ENCODE data around the gene RHOBTB3. TPM values are rescaled to one million over a fixed set of nuclear protein-coding genes. Genes with fewer than 3 reads are reported as not detected.
A peak's percentile ranks its signal among the peaks of the same experiment; 100 is the strongest.

Gene RHOBTB3
- total RNA-seq, 1 donor from 2014 or later = 79.7 TPM

DNA sequence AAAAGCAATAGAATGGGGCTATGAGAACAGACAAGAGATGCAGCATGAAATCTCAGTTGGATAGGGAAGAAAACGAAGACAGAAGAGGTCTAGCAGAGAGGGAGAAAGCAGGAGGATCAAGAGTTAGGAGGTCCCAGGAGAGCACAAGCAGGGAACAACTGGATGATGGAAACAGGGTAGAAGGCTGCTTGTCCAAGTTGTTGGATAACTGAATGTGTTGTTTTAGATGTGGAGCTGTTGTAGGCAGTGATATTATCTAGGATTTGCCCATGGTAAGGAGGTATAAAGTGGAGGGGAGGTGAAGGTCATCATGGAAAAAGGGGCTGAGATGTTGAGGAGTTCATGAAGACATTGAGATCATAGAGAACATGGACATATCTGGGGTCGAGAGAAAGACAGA, 12.4 kb upstream of the RHOBTB3 start:
- peaks cover 32% of the 10 kb centered on the region for H3K4me1 ChIP-seq
- no peaks in the 10 kb centered on the region for H3K9me3 ChIP-seq (replicated peaks)
- intact Hi-C loops (cut with micrococcal nuclease) = no loop called here
- TF ChIP-seq, protein P1, sequence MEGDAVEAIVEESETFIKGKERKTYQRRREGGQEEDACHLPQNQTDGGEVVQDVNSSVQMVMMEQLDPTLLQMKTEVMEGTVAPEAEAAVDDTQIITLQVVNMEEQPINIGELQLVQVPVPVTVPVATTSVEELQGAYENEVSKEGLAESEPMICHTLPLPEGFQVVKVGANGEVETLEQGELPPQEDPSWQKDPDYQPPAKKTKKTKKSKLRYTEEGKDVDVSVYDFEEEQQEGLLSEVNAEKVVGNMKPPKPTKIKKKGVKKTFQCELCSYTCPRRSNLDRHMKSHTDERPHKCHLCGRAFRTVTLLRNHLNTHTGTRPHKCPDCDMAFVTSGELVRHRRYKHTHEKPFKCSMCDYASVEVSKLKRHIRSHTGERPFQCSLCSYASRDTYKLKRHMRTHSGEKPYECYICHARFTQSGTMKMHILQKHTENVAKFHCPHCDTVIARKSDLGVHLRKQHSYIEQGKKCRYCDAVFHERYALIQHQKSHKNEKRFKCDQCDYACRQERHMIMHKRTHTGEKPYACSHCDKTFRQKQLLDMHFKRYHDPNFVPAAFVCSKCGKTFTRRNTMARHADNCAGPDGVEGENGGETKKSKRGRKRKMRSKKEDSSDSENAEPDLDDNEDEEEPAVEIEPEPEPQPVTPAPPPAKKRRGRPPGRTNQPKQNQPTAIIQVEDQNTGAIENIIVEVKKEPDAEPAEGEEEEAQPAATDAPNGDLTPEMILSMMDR (IDR thresholded peaks at IDR 0.05; ENCODE audit: borderline replicate concordance) = no peak
- no peak overlapping the region for H3K27ac ChIP-seq (replicated peaks)
- no peak overlapping the region for H3K4me3 ChIP-seq
- no peaks in the 10 kb centered on the region for H3K27me3 ChIP-seq (ENCODE audit: low read depth)
- no peak for DNase-seq
- H3K36me3 ChIP-seq = no peaks in the 10 kb centered on the region

DNA sequence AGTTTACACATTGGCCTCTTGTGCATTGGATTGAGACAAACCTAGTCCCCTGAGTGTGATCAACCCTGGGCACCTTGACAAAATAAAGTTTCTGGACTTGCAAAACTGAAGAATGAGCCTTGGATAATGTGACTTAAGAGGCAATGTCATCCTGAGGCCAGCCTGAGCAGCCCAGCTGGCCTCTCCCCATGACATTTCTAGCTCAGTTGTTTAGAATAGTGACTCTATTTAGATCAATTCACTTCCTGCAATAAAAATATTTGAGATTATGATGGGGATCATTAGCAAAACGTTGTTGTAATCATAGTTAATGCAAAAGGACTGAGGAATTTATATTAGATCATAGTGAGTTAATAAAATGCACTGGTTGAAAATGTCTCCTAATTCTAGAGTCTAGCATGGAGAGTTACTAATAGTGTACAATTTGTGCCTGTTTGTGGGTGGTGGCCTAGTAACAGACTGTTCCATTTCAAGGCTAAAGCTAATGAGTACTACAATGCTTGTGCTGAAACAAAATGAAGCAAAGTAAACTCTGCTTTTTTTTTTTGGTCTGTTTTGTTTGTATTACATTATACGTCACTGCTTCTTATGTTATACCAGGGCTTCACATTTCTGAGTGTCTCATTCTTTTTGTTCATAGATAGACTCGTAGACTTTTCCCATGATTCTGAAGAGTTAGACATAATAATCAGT, 10.9 kb upstream of the RHOBTB3 start:
- H3K4me1 ChIP-seq = peaks cover 41% of the 10 kb centered on the region
- H3K27ac ChIP-seq (replicated peaks) = peak overlapping the region; percentile 51

DNA sequence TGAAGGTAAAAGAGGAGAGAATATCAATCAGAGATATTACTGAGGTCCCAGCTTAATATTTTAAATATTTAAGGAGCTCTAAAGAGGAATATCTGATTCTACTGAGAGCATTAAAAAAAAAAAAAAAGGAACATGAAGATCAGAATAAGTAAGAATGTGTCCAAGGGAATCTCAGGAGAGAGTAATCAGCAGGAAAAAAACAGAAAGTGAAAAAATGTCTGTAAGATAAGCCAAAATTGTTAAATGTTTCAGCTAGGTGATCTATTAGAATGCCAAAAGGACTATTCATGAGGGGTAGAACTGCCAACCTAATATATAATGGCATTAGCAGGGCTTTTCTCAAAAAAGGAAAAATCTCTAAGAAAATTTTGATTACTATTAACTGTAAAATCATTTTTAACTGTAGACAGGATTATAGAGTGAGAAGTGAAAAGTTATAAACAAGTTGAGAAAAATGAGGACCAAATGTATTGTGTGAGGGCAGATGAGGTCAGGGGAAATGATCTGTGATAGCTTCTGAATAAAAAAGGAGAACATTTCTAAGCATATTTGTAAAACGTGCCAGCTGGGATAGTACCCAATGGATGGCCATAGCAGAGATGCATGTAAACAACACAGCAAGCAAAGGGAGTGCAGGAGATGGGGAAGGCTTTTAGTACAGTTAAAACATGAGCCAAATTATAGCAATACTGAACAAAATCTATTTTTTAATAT, 9.4 kb upstream of the RHOBTB3 start:
- no peak for DNase-seq
- Histone ChIP-seq H3K4me3 (no peak overlapping the region), H3K36me3 (no peaks in the 10 kb centered on the region), H3K9me3 (replicated peaks) (no peaks in the 10 kb centered on the region), H3K27ac (replicated peaks) (peak overlapping the region; percentile 51), H3K27me3 (ENCODE audit: low read depth) (no peaks in the 10 kb centered on the region), H3K4me1 (peaks cover 53% of the 10 kb centered on the region)
- TF ChIP-seq, protein P1 (IDR thresholded peaks at IDR 0.05; ENCODE audit: borderline replicate concordance) = no peak
- intact Hi-C loops (cut with micrococcal nuclease) = no loop called here

More for the DNA sequence above, 10.9 kb upstream of the RHOBTB3 start:
- intact Hi-C loops (cut with micrococcal nuclease) = no loop called here
- Histone ChIP-seq H3K9me3 (replicated peaks) (no peaks in the 10 kb centered on the region), H3K27me3 (ENCODE audit: low read depth) (no peaks in the 10 kb centered on the region), H3K36me3 (no peaks in the 10 kb centered on the region), H3K4me3 (no peak overlapping the region)
- TF ChIP-seq, protein P1 (IDR thresholded peaks at IDR 0.05; ENCODE audit: borderline replicate concordance) = no peak
- DNase-seq = no peak

DNA sequence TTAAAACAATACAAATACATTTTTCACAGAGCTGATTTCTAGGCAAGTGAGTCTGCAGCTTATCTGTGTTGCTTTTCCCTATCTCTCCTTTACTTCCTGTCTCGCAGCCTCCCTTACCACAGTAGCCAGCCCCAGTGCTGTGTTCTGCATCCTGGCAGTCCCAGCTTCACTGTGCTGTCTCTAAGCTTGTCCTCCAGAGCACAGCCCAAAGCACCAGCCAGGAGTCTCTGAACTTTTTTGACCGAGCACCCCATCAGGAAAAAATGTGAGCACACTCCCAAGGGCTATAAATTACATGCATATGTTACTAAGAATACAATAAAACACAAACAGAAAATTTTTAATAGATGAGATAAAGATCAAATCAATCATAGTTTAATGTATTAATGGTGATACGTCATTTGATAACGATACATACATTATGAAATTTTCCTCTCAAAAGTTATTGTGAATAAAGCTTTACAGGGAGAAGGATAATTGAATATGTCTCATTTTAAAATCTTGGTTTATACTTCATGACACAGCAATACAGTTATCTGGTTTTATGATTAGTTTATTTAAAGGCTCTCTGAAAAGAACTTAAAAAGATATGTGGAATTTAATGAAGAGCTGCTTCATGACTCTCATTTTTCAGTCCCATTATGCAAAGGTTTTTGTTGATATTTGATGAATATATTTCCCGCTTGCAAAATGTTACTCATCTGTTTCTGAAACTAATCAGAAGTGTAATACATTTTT, 7.3 kb upstream of the RHOBTB3 start:
- intact Hi-C loops (cut with micrococcal nuclease) = no loop called here
- DNase-seq = peak; percentile 41
- TF ChIP-seq, protein P1 (IDR thresholded peaks at IDR 0.05; ENCODE audit: borderline replicate concordance) = no peak
- Histone ChIP-seq H3K36me3 (no peaks in the 10 kb centered on the region), H3K4me1 (peaks cover 73% of the 10 kb centered on the region), H3K27ac (replicated peaks) (peak overlapping the region; percentile 49), H3K9me3 (replicated peaks) (no peaks in the 10 kb centered on the region), H3K4me3 (no peak overlapping the region), H3K27me3 (ENCODE audit: low read depth) (no peaks in the 10 kb centered on the region)

DNA sequence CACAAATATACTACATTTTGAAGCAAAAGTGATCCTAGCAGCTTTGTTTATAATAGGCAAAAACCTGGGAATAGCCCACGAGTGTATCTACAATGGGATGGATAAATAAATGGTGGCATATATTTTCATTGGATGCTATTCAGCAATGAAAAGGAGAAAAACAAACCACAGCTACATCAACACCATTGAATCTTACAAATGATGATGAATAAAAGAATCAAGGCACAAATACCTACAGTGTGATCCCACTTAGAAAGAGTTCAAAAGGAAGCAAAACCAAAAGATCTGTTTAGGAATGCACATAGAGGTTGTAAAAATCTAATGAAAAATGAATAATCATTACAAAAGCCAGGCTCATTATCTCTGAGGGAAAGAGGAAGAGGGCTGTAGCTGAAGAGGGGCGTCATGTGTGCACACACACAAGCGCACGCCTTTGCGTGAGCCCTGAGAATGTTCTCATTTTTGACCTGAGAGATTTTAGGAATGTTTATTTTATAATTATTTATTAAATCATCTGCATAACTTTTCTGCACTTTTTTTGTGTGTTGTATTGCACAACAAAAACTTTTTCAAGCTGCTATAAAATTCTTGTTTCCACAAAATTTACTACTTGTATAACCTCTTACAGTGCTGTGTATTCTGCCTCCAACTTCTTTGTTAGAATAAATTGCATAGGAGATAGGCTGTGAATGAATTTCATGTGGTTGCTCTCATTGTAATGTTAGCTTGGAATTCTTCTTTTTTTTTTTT, 5.9 kb upstream of the RHOBTB3 start:
- Histone ChIP-seq H3K27me3 (ENCODE audit: low read depth) (no peaks in the 10 kb centered on the region), H3K27ac (replicated peaks) (peak overlapping the region; percentile 97), H3K9me3 (replicated peaks) (no peaks in the 10 kb centered on the region), H3K36me3 (no peaks in the 10 kb centered on the region), H3K4me3 (no peak overlapping the region), H3K4me1 (peaks cover 79% of the 10 kb centered on the region)
- intact Hi-C loops (cut with micrococcal nuclease) = no loop called here
- TF ChIP-seq, protein P1 (IDR thresholded peaks at IDR 0.05; ENCODE audit: borderline replicate concordance) = no peak
- DNase-seq = no peak

All from left ventricle myocardium inferior (tissue), 1 donor.